ENCODE results near the gene CAPG.
A peak's percentile ranks its signal among the peaks of the same experiment; 100 is the strongest.

CAPG gene

GRCh38 chr2:85430752-85431569 is 20.8 kb upstream of the CAPG start:
- peaks cover 15% of the 10 kb centered on the region for H3K4me1 ChIP-seq (ENCODE audit: control insufficient read depth, insufficient read depth, low read length)
- peak; percentile 83 for DNase-seq (ENCODE audit: low read depth, low spot score)
- no CpG with 5 or more reads among the region's 16 CpGs for WGBS (ENCODE audit: insufficient coverage, insufficient read length)
- peak overlapping the region; percentile 19; the same call in 1 of the 2 replicates for H3K4me3 ChIP-seq (ENCODE audit: low read length)
- no peaks in the 10 kb centered on the region for H3K9me3 ChIP-seq (ENCODE audit: control insufficient read depth, insufficient read depth, low read length)
- no peaks in the 10 kb centered on the region for H3K27me3 ChIP-seq (ENCODE audit: control insufficient read depth, insufficient read depth, low read length)
- no peak overlapping the region for H3K27ac ChIP-seq (ENCODE audit: low read length)
- H3K36me3 ChIP-seq (ENCODE audit: control insufficient read depth, insufficient read depth, low read length), result no peaks in the 10 kb centered on the region; the same call in 1 of the 2 replicates

DNA sequence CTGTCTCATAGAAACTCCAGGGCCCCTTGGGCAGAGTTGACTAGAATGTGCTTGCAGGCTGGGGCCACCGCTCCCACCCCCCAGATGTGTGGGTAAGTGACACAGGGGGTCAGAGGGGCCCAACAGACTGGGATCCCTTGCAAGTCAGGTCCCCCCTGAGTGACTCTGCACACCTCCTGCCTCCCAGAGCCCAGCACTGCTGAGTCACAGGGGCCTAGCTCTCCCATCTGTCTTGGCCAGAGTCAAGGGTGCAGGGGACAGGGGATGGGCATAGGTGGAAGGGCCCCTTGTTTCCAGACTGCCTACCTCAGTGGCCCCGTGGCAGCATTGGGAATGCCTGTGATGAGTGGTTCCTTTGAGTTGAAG is 19.7 kb upstream of the CAPG start:
- Histone ChIP-seq H3K36me3 (ENCODE audit: control insufficient read depth, insufficient read depth, low read length) (no peaks in the 10 kb centered on the region; the same call in 1 of the 2 replicates), H3K4me1 (ENCODE audit: control insufficient read depth, insufficient read depth, low read length) (peaks cover 15% of the 10 kb centered on the region), H3K27ac (ENCODE audit: low read length) (no peak overlapping the region), H3K27me3 (ENCODE audit: control insufficient read depth, insufficient read depth, low read length) (no peaks in the 10 kb centered on the region), H3K9me3 (ENCODE audit: control insufficient read depth, insufficient read depth, low read length) (no peaks in the 10 kb centered on the region), H3K4me3 (ENCODE audit: low read length) (no peak overlapping the region)
- DNase-seq (ENCODE audit: low read depth, low spot score), result no peak
- WGBS (ENCODE audit: insufficient coverage, insufficient read length), result no CpG with 5 or more reads among the region's 2 CpGs

DNA sequence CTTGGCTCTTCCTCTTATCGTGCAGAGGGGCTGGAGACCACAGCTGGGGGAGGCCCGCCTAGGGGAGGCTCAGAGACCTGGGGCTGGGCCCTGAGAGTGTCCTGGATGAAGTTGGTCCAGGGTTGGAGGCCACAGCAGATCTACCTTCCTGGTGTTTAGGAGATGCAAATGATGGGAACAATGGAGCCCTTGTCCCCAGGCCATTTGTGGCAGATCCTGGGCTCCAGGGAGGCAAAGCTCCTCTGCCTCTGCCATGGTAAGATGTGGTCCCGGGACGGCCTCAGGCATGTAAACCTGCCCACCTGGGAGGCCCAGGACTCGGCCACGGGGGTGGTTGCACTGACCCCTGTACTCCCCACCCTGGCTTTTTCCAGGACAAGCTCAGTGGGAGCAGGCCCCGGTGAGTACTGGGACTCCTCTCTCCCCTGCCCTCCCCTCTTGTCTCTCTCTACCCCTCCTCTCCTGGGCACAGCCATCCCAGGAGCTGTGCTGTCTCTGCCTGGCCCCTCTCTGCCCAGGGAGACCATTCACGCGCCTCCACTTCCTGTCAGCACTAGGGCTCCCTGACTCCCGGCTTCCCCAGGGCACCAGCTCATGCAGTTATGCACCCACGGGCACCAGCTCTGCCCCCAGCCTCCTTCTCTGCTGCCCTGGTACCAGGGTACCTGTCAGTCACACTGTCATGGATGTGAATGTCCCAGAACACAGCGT is 19.2 kb upstream of the CAPG start:
- Histone ChIP-seq H3K9me3 (ENCODE audit: control insufficient read depth, insufficient read depth, low read length) (no peaks in the 10 kb centered on the region), H3K27ac (ENCODE audit: low read length) (no peak overlapping the region), H3K4me3 (ENCODE audit: low read length) (no peak overlapping the region), H3K36me3 (ENCODE audit: control insufficient read depth, insufficient read depth, low read length) (no peaks in the 10 kb centered on the region; the same call in 1 of the 2 replicates), H3K4me1 (ENCODE audit: control insufficient read depth, insufficient read depth, low read length) (peaks cover 15% of the 10 kb centered on the region), H3K27me3 (ENCODE audit: control insufficient read depth, insufficient read depth, low read length) (no peaks in the 10 kb centered on the region)
- WGBS (ENCODE audit: insufficient coverage, insufficient read length), result no CpG with 5 or more reads among the region's 12 CpGs
- DNase-seq (ENCODE audit: low read depth, low spot score), result no peak

- Histone ChIP-seq H3K36me3 (ENCODE audit: control insufficient read depth, insufficient read depth, low read length) (no peaks in the 10 kb centered on the region; the same call in 1 of the 2 replicates), H3K4me1 (ENCODE audit: control insufficient read depth, insufficient read depth, low read length) (peaks cover 12% of the 10 kb centered on the region), H3K9me3 (ENCODE audit: control insufficient read depth, insufficient read depth, low read length) (no peaks in the 10 kb centered on the region), H3K27me3 (ENCODE audit: control insufficient read depth, insufficient read depth, low read length) (no peaks in the 10 kb centered on the region), H3K4me3 (ENCODE audit: low read length) (no peak overlapping the region), H3K27ac (ENCODE audit: low read length) (no peak overlapping the region)
- no peak for DNase-seq (ENCODE audit: low read depth, low spot score)
- WGBS (ENCODE audit: insufficient coverage, insufficient read length), result no CpG with 5 or more reads among the region's 7 CpGs
Observed at GRCh38 chr2:85428343-85428881, 18.2 kb upstream of the CAPG start.

DNA sequence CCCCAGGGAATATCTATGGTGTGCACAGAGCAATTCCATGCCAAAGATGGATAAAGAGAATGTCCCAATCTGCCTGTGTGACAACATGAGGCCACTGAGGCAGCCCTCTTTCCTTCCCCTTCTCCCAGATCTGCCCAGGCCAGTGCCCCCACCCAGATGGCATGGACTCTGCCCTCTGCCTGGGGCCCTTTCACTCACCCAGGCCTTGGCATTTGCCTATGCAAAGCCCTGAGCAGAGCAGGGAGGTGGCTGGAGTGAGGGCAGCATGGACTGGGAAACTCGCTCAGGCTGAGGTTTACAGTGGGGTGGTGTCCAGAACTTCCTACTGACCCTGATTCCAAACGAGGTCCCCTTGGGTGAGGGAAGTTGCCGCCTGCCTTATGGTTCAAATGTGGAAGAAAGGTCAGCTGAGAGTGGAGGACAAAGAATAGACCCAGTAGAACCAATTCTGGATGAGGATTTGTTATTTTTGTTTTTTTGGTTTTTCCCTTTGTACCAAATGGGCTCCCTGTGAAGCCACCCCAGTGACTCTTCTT is 17.2 kb upstream of the CAPG start:
- no CpG with 5 or more reads among the region's 3 CpGs for WGBS (ENCODE audit: insufficient coverage, insufficient read length)
- no peak overlapping the region for H3K4me3 ChIP-seq (ENCODE audit: low read length)
- peaks cover 12% of the 10 kb centered on the region for H3K4me1 ChIP-seq (ENCODE audit: control insufficient read depth, insufficient read depth, low read length)
- H3K27me3 ChIP-seq (ENCODE audit: control insufficient read depth, insufficient read depth, low read length), result no peaks in the 10 kb centered on the region
- H3K36me3 ChIP-seq (ENCODE audit: control insufficient read depth, insufficient read depth, low read length), result no peaks in the 10 kb centered on the region; the same call in 1 of the 2 replicates
- H3K9me3 ChIP-seq (ENCODE audit: control insufficient read depth, insufficient read depth, low read length), result no peaks in the 10 kb centered on the region
- DNase-seq (ENCODE audit: low read depth, low spot score), result no peak
- no peak overlapping the region for H3K27ac ChIP-seq (ENCODE audit: low read length)

- no CpG with 5 or more reads among the region's 3 CpGs for WGBS (ENCODE audit: insufficient coverage, insufficient read length)
- H3K9me3 ChIP-seq (ENCODE audit: control insufficient read depth, insufficient read depth, low read length), result no peaks in the 10 kb centered on the region
- no peak overlapping the region for H3K27ac ChIP-seq (ENCODE audit: low read length)
- no peak overlapping the region for H3K4me3 ChIP-seq (ENCODE audit: low read length)
- no peaks in the 10 kb centered on the region; the same call in 1 of the 2 replicates for H3K36me3 ChIP-seq (ENCODE audit: control insufficient read depth, insufficient read depth, low read length)
- H3K4me1 ChIP-seq (ENCODE audit: control insufficient read depth, insufficient read depth, low read length), result peaks cover 14% of the 10 kb centered on the region
- no peaks in the 10 kb centered on the region for H3K27me3 ChIP-seq (ENCODE audit: control insufficient read depth, insufficient read depth, low read length)
- no peak for DNase-seq (ENCODE audit: low read depth, low spot score)
Observed at GRCh38 chr2:85425588-85425987, 15.4 kb upstream of the CAPG start.

DNA sequence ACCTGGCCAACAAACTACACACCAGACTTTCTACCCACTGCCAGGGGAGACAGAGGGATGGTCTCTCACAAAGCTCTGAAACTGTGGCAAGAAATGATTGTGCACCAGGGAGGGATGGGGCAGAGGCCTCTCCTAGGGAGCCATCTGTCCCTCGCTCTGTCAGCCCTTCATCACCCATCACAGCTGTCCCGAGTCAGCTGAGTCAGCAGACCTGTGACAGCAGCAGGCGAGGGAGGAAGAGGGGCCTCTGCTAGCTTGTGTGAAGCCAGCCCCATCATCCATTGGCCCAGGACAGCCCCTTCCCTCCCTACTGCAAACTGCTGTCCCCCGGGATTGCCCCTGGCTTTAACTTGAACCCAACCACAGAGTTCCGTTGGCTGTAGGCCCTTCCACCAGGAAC is 13.4 kb upstream of the CAPG start:
- WGBS (ENCODE audit: insufficient coverage, insufficient read length), result no CpG with 5 or more reads among the region's 5 CpGs
- Histone ChIP-seq H3K9me3 (ENCODE audit: control insufficient read depth, insufficient read depth, low read length) (no peaks in the 10 kb centered on the region), H3K4me1 (ENCODE audit: control insufficient read depth, insufficient read depth, low read length) (peaks cover 4% of the 10 kb centered on the region), H3K4me3 (ENCODE audit: low read length) (no peak overlapping the region), H3K36me3 (ENCODE audit: control insufficient read depth, insufficient read depth, low read length) (no peaks in the 10 kb centered on the region), H3K27ac (ENCODE audit: low read length) (no peak overlapping the region), H3K27me3 (ENCODE audit: control insufficient read depth, insufficient read depth, low read length) (no peaks in the 10 kb centered on the region)
- no peak for DNase-seq (ENCODE audit: low read depth, low spot score)

DNA sequence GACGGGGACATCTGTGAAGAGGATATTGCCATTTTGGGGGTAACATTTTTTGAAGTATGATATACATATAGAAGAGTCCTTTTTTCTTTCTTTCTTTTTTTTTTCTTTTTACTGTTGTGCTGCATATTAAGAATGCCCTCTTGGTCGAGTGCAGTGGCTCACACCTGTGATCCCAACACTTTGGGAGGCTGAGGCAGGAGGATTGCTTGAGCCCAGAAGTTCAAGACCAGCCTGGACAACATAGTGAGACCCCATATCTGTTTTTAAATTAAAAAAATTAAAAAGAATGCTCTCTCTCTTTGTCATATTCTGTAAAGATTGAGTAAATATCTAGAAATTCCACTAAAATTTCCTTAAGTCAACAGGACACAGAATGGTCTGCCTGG is 11.9 kb upstream of the CAPG start:
- WGBS (ENCODE audit: insufficient coverage, insufficient read length), result no CpG with 5 or more reads among the region's 2 CpGs
- H3K27me3 ChIP-seq (ENCODE audit: control insufficient read depth, insufficient read depth, low read length), result no peaks in the 10 kb centered on the region
- H3K4me1 ChIP-seq (ENCODE audit: control insufficient read depth, insufficient read depth, low read length), result peaks cover 4% of the 10 kb centered on the region
- H3K36me3 ChIP-seq (ENCODE audit: control insufficient read depth, insufficient read depth, low read length), result no peaks in the 10 kb centered on the region
- H3K9me3 ChIP-seq (ENCODE audit: control insufficient read depth, insufficient read depth, low read length), result no peaks in the 10 kb centered on the region
- no peak overlapping the region for H3K27ac ChIP-seq (ENCODE audit: low read length)
- DNase-seq (ENCODE audit: low read depth, low spot score), result no peak
- no peak overlapping the region for H3K4me3 ChIP-seq (ENCODE audit: low read length)

DNA sequence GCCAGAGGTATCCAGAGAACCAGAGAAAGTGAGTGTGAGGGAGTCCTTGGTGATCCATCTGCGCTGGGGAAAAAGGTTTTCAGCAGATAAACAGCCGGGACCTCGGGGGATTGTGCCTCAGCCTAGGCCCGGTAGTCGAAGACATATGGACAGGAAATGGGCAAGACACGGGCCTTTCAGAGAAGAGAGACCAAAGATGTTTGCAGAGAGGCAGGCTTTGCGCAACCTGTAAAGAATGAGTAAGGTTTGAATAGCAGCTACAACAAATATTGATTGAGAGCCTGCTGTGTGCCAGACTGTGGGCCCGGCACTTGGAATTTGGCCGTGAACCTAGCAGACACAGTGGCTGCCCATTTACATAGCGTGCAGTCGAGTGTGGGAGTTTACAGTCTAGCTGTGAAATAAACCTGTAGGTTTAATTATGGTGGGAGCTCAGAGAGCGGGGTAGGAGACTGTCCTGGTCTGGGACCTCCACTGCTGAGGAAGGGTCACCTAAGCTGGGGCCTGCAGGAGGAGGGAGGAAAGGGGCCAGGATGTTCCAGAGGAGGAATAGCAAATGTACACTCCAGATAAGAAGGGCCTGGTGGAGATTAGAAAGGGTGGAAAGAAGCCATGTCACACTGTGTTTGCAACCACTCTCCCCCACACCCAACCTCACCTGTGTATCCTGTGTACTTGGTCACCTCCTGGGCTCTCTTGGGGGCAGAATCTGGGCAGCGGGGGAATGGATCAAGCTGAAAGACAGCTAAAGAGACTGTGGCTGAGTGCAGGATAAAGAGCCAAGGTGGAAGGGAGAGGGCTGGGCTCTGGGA is 11.3 kb upstream of the CAPG start:
- no peak overlapping the region for H3K4me3 ChIP-seq (ENCODE audit: low read length)
- H3K27me3 ChIP-seq (ENCODE audit: control insufficient read depth, insufficient read depth, low read length), result no peaks in the 10 kb centered on the region
- peaks cover 4% of the 10 kb centered on the region for H3K4me1 ChIP-seq (ENCODE audit: control insufficient read depth, insufficient read depth, low read length)
- H3K36me3 ChIP-seq (ENCODE audit: control insufficient read depth, insufficient read depth, low read length), result no peaks in the 10 kb centered on the region
- no peak overlapping the region for H3K27ac ChIP-seq (ENCODE audit: low read length)
- no peak for DNase-seq (ENCODE audit: low read depth, low spot score)
- WGBS (ENCODE audit: insufficient coverage, insufficient read length), result no CpG with 5 or more reads among the region's 13 CpGs
- H3K9me3 ChIP-seq (ENCODE audit: control insufficient read depth, insufficient read depth, low read length), result no peaks in the 10 kb centered on the region

Data from iPS DF 6.9 (cell line).